Pancreas (tissue), 10 donors: ENCODE data around the gene ST6GAL1. TPM values are rescaled to one million over a fixed set of nuclear protein-coding genes. Genes with fewer than 3 reads are reported as not detected.

Experiments used
- ATAC-seq, 4 donors: fragments of 200-7000 bp; cut with Tn5 transposase; one replicate each; pipeline versions ENCODE4 v1.8.0 to v1.9.1; 2020; ENCODE audit warnings: mild to moderate bottlenecking in 4 of 4, moderate library complexity in 4 of 4
- DNase-seq, 6 donors: peaks; one replicate each; pipeline ENCODE4 v3.0.0-alpha.2; 2020
- FAIRE-seq: peaks from 2 replicates; lab custom pipeline; 2012; peaks lifted over from hg19 to GRCh38; lab: Jason Lieb, UNC
- H3K27ac ChIP-seq, 4 donors: fragments of 200-600 bp; sonication (generic); 1 replicate in 3 of 4; 2 replicates in 1 of 4; pipeline versions ENCODE4 v1.5.0 to v1.8.0; 2020
- H3K27me3 ChIP-seq, 4 donors: fragments of 200-600 bp; one replicate each; pipeline ENCODE4 v1.8.0; 2021
- H3K36me3 ChIP-seq, 3 donors: fragments of 200-600 bp; sonication (generic) in 1 of 3; one replicate each; pipeline versions ENCODE4 v1.5.0 to v1.8.0; 2020 to 2021
- H3K4me1 ChIP-seq, 3 donors: fragments of 200-600 bp; one replicate each; pipeline ENCODE4 v1.8.0; 2021
- H3K4me3 ChIP-seq, 4 donors: fragments of 200-600 bp; sonication (generic) in 2 of 4; one replicate each; pipeline versions ENCODE4 v1.5.0 to v1.8.0; 2020 to 2021
- H3K9me3 ChIP-seq, 4 donors: fragments of 200-600 bp; one replicate each; pipeline ENCODE4 v1.8.0; 2021
- CTCF ChIP-seq, 4 donors: fragments of 200-600 bp; sonication (generic) in 3 of 4; IDR thresholded peaks; one replicate each; pipeline versions ENCODE4 v1.5.0 to v1.8.0; 2021; ENCODE audit warnings: antibody characterized with exemption in 4 of 4
- WGBS, 2 donors: extraction: QIAGEN DNeasy Blood & Tissue Kit; methylation state at CpG; one replicate each; pipeline ENCODE4 v1.1.7; 2013; 5-methylcytosine and 5-hydroxymethylcytosine counted together
- intact Hi-C, 3 donors: fragments of 100-400 bp; cut with DNase I; formaldehyde crosslinking; loops; one replicate each; pipeline versions ENCODE4 v1.11.1 to v1.14.2; 2022
- polyA plus RNA-seq, 2 donors: library from polyadenylated mRNA; stranded (reverse); fragments of 200-250 nt; gene quantifications; one replicate each; pipeline ENCODE4 v1.2.3, GENCODE V29; 2013
- total RNA-seq, 6 donors: library from RNA; stranded (reverse); fragmentation: NEBNext Ultra II Directional in 4 of 6; extraction: Animal tissue kit (Norgen Biotek cat#: 25700) in 4 of 6; gene quantifications; one replicate each; pipeline versions ENCODE4 v1.2.1 to v1.2.4, GENCODE V29; 2021 to 2023
- donor health status: healthy with polysubstance abuse.
- donor health status: DM: no; HTN: no; CAD: no; lungs with moderate emphysema.
- donor health status: DM: no; HTN: no; CAD: no.
- donor health status: control.
- donor health status: control.
- donor health status: Bipolar disorder and iron deficiency.
- donor health status: DM: yes; HTN: yes; CAD: no.
- donor health status: DM: no; HTN: no; CAD: no.
- donor health status: DM: no; HTN: no; CAD: no.
- donor health status: DM: yes; HTN: yes; CAD: no.

The ST6GAL1 gene
- total and polyA plus RNA-seq, 8 donors, result 4.8 to 36.6 (median 8.3) TPM

- 88 to 93% methylated on average over 6 of the region's 6 CpGs for WGBS, 2 donors
- no peak for DNase-seq
- no peak for FAIRE-seq
- no peak for TF ChIP-seq CTCF (IDR thresholded peaks at IDR 0.05)
- no peak for ATAC-seq
- Histone ChIP-seq H3K27me3 (no peaks in the 10 kb centered on the region), H3K4me3 (no peak overlapping the region), H3K4me1 (no peaks in the 10 kb centered on the region), H3K9me3 (no peaks in the 10 kb centered on the region), H3K27ac (no peak overlapping the region), H3K36me3 (no peaks in the 10 kb centered on the region)
- intact Hi-C loops, result no loop called here
These were observed 66.0 kb downstream of the ST6GAL1 start for GRCh38 chr3:186996356-186996755.

GRCh38 chr3:186997061-186997460 lies 66.7 kb downstream of the ST6GAL1 start:
- intact Hi-C loops, result no loop called here
- FAIRE-seq (no peak), DNase-seq (no peak), ATAC-seq (no peak)
- Histone ChIP-seq H3K4me3 (no peak overlapping the region), H3K4me1 (no peaks in the 10 kb centered on the region), H3K27ac (no peak overlapping the region), H3K36me3 (no peaks in the 10 kb centered on the region), H3K9me3 (no peaks in the 10 kb centered on the region), H3K27me3 (no peaks in the 10 kb centered on the region)
- TF ChIP-seq CTCF (IDR thresholded peaks at IDR 0.05), result no peak
- 69 to 79% methylated on average over 3 of the region's 3 CpGs for WGBS, 2 donors

GRCh38 chr3:186997473-186997939 lies 67.2 kb downstream of the ST6GAL1 start:
- H3K27me3 ChIP-seq, result no peaks in the 10 kb centered on the region
- no peak overlapping the region for H3K27ac ChIP-seq
- no peaks in the 10 kb centered on the region for H3K4me1 ChIP-seq
- TF ChIP-seq CTCF (IDR thresholded peaks at IDR 0.05), result no peak
- H3K9me3 ChIP-seq, result no peaks in the 10 kb centered on the region
- no peak overlapping the region for H3K4me3 ChIP-seq
- FAIRE-seq (no peak), DNase-seq (no peak), ATAC-seq (peak in 1 of 4 donors; percentile 48)
- 81 to 87% methylated on average over 10 of the region's 10 CpGs for WGBS, 2 donors
- intact Hi-C loops, result no loop called here
- no peaks in the 10 kb centered on the region for H3K36me3 ChIP-seq

GRCh38 chr3:186998937-186999368 lies 68.6 kb downstream of the ST6GAL1 start:
- WGBS, 2 donors, result 78 to 88% methylated on average over 9 of the region's 9 CpGs
- intact Hi-C loops, result no loop called here
- Histone ChIP-seq H3K4me3 (no peak overlapping the region), H3K36me3 (no peaks in the 10 kb centered on the region), H3K27me3 (no peaks in the 10 kb centered on the region), H3K4me1 (no peaks in the 10 kb centered on the region), H3K9me3 (no peaks in the 10 kb centered on the region), H3K27ac (no peak overlapping the region)
- DNase-seq, result no peak
- ATAC-seq, result no peak
- no peak for FAIRE-seq
- no peak for TF ChIP-seq CTCF (IDR thresholded peaks at IDR 0.05)

- H3K27ac ChIP-seq, result no peak overlapping the region
- H3K4me3 ChIP-seq, result no peak overlapping the region
These were observed 70.4 kb downstream of the ST6GAL1 start for GRCh38 chr3:187000711-187001151.

More at GRCh38 chr3:187000711-187001151, 70.4 kb downstream of the ST6GAL1 start:
- Histone ChIP-seq H3K27me3 (no peaks in the 10 kb centered on the region), H3K36me3 (no peaks in the 10 kb centered on the region), H3K9me3 (no peaks in the 10 kb centered on the region), H3K4me1 (no peaks in the 10 kb centered on the region)
- intact Hi-C loops, result no loop called here
- WGBS, 2 donors, result 71 to 82% methylated on average over 4 of the region's 4 CpGs
- FAIRE-seq, result no peak
- no peak for TF ChIP-seq CTCF (IDR thresholded peaks at IDR 0.05)
- no peak for DNase-seq
- peak in 2 of 4 donors; percentile 16 to 47 for ATAC-seq
